Measurements from ENCODE around the gene GSTT2B.
"Not testable (repeated sequence)": the region's sequence is repeated elsewhere in the genome, so short reads cannot be mapped to it uniquely, and the experiment has no call there.

Gene GSTT2B

DNA sequence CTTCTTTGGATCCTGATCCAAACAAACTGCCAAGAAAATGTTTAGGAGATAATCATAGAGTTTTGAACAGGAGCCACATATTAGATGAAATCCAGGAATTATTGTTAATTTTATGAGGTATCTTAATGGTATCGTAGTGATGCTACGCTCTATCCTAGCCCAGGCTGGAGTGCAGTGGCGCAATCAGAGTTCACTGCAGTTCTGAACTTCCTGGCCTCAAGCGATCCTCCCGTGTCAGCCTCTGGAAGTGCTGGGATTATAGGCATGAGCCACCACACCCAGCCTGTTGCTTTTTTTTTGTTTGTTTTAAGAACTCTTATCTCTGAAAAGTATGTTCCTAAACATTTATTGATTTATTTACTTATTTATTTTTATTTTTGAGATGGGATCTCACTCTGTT lies 41.9 kb upstream of the GSTT2B start:
- Histone ChIP-seq H3K27me3 (replicated peaks) (no peaks in the 10 kb centered on the region), H3K36me3 (replicated peaks) (no peaks in the 10 kb centered on the region), H3K4me3 (ENCODE audit: low read depth, low read length) (no peak overlapping the region), H3K27ac (no peak overlapping the region)
- DNase-seq, result no peak
- in situ Hi-C loops (cut with HindIII; ENCODE audit: low pct_ligation_motif_present, low sequenced_read_pairs), result no loop called here
- TF ChIP-seq, protein P1, sequence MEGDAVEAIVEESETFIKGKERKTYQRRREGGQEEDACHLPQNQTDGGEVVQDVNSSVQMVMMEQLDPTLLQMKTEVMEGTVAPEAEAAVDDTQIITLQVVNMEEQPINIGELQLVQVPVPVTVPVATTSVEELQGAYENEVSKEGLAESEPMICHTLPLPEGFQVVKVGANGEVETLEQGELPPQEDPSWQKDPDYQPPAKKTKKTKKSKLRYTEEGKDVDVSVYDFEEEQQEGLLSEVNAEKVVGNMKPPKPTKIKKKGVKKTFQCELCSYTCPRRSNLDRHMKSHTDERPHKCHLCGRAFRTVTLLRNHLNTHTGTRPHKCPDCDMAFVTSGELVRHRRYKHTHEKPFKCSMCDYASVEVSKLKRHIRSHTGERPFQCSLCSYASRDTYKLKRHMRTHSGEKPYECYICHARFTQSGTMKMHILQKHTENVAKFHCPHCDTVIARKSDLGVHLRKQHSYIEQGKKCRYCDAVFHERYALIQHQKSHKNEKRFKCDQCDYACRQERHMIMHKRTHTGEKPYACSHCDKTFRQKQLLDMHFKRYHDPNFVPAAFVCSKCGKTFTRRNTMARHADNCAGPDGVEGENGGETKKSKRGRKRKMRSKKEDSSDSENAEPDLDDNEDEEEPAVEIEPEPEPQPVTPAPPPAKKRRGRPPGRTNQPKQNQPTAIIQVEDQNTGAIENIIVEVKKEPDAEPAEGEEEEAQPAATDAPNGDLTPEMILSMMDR (IDR thresholded peaks at IDR 0.05; ENCODE audit: low read depth, low read length, missing control alignments), result no peak

DNA sequence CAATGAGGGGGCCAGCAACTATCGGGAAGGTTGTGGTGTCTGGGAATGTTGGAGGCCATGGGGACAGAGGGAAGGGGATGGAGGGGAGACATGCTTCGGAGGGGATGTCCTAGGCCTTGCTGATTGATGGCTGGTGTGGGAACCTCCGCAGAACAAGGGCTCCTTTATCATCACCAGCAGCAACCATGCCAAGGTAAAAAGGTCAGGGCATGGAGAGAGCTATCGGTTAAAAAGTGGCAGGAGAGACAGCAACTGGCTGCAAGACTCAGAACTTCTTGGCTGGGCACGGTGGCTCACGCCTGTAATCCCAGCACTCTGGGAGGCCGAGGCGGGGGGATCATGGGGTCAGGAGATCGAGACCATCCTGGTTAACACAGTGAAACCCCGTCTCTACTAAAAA lies 41.3 kb upstream of the GSTT2B start:
- no peak for DNase-seq
- in situ Hi-C loops (cut with HindIII; ENCODE audit: low pct_ligation_motif_present, low sequenced_read_pairs), result no loop called here
- Histone ChIP-seq H3K27ac (no peak overlapping the region), H3K27me3 (replicated peaks) (no peaks in the 10 kb centered on the region), H3K36me3 (replicated peaks) (no peaks in the 10 kb centered on the region), H3K4me3 (ENCODE audit: low read depth, low read length) (no peak overlapping the region)
- TF ChIP-seq, protein P1 (IDR thresholded peaks at IDR 0.05; ENCODE audit: low read depth, low read length, missing control alignments), result no peak

- H3K4me3 ChIP-seq (ENCODE audit: low read depth, low read length), result no peak overlapping the region
- TF ChIP-seq, protein P1 (IDR thresholded peaks at IDR 0.05; ENCODE audit: low read depth, low read length, missing control alignments), result no peak
- no peak overlapping the region for H3K27ac ChIP-seq
- H3K36me3 ChIP-seq (replicated peaks), result no peaks in the 10 kb centered on the region
- in situ Hi-C loops (cut with HindIII; ENCODE audit: low pct_ligation_motif_present, low sequenced_read_pairs), result no loop called here
- DNase-seq, result no peak
- no peaks in the 10 kb centered on the region for H3K27me3 ChIP-seq (replicated peaks)
Measured at GRCh38 chr22:24001314-24001713, 40.3 kb upstream of the GSTT2B start.

DNA sequence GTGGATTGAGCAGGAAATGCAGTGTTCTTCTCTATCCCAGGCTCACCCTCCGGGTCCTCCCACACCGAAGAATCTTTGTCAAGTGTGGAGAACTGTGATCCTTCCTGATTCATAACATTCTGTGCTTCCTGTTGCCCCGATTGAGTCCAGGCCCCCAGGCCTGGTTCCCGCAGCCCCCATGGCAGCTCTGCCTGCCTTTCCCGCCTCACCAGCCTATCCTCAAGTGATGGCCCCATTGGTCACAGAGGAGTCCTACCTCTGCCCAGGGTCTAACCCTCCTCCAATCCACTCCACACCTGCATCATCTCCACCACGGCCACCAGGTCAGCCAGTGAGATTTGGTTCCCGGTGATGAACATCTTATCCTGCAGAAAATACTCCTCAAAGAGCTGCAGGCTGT lies 38.8 kb upstream of the GSTT2B start:
- H3K27ac ChIP-seq; H3K36me3 ChIP-seq (replicated peaks); in situ Hi-C loops (cut with HindIII; ENCODE audit: low pct_ligation_motif_present, low sequenced_read_pairs); H3K27me3 ChIP-seq (replicated peaks); DNase-seq; H3K4me3 ChIP-seq (ENCODE audit: low read depth, low read length): not testable (repeated sequence)

- Histone ChIP-seq H3K27me3 (replicated peaks) (no peaks in the 10 kb centered on the region), H3K36me3 (replicated peaks) (no peaks in the 10 kb centered on the region), H3K27ac (no peak overlapping the region), H3K4me3 (ENCODE audit: low read depth, low read length) (no peak overlapping the region)
- no peak for DNase-seq
- in situ Hi-C loops (cut with HindIII; ENCODE audit: low pct_ligation_motif_present, low sequenced_read_pairs), result no loop called here
- TF ChIP-seq, protein P1 (IDR thresholded peaks at IDR 0.05; ENCODE audit: low read depth, low read length, missing control alignments), result no peak
Measured at GRCh38 chr22:23997092-23997491, 36.1 kb upstream of the GSTT2B start.

- in situ Hi-C loops (cut with HindIII; ENCODE audit: low pct_ligation_motif_present, low sequenced_read_pairs); H3K36me3 ChIP-seq (replicated peaks); H3K27me3 ChIP-seq (replicated peaks); H3K27ac ChIP-seq; DNase-seq; H3K4me3 ChIP-seq (ENCODE audit: low read depth, low read length): not testable (repeated sequence)
Measured at GRCh38 chr22:23993581-23994177, 32.7 kb upstream of the GSTT2B start.

- in situ Hi-C loops (cut with HindIII; ENCODE audit: low pct_ligation_motif_present, low sequenced_read_pairs); DNase-seq; H3K27ac ChIP-seq; H3K36me3 ChIP-seq (replicated peaks); H3K4me3 ChIP-seq (ENCODE audit: low read depth, low read length); H3K27me3 ChIP-seq (replicated peaks): not testable (repeated sequence)
Measured at GRCh38 chr22:23993080-23993479, 32.1 kb upstream of the GSTT2B start.

DNA sequence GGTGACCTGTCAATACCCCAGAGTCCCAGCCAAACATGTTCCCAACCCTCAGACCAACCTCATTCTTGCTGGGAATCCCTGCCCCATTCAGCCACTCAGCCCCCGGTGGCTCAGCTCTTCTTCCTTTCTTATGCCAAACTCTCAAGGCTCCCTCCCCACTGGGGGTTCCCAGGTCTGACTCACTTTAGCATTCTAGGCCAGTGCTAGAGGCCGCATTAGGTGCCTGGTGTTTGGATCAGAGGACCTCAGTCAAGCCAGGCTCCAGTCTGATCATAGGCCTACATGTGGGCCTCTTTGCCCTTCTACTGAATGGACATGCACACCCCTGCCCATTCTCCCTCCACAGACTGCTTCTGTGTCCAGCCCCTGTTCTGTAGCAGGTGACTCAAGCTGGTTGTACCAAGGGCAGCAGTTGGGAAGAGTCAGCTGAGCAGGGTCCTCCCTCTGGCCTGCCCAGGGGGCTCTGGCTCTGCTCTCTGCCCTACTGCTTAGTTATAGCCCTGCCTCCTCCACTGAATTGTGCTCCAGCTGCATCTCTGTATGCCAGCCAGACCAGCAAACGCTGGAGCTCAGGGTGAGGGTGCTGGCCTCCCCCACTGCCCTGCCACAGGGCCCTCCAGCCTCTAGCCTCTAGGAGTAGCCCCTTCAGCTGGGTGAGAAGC lies 28.7 kb upstream of the GSTT2B start:
- H3K36me3 ChIP-seq (replicated peaks); H3K27ac ChIP-seq; in situ Hi-C loops (cut with HindIII; ENCODE audit: low pct_ligation_motif_present, low sequenced_read_pairs); H3K4me3 ChIP-seq (ENCODE audit: low read depth, low read length); H3K27me3 ChIP-seq (replicated peaks); DNase-seq: not testable (repeated sequence)

GRCh38 chr22:23986538-23987178 lies 25.7 kb upstream of the GSTT2B start:
- H3K4me3 ChIP-seq (ENCODE audit: low read depth, low read length); H3K27ac ChIP-seq; H3K27me3 ChIP-seq (replicated peaks); DNase-seq; in situ Hi-C loops (cut with HindIII; ENCODE audit: low pct_ligation_motif_present, low sequenced_read_pairs); H3K36me3 ChIP-seq (replicated peaks): not testable (repeated sequence)

DNA sequence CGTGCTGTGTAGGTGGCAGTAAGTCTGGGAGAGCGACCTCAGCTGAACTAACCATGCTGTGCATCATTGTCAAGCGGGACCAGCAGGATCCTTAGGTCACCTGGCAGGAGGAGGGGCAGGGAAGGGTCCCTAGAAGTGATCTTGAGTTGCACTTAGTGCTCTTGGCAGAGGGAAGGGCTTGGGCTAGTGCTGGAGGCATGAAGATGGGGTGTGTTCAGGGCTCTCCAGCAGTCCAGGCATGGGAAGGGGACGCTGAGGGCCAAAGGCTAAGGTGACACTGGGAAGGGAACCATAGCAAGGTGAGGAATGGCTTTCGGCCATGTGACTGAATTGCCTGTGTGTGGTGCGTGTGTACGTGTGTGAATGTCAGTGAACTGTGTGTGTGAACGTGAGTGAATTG lies 25.1 kb upstream of the GSTT2B start:
- H3K27ac ChIP-seq; in situ Hi-C loops (cut with HindIII; ENCODE audit: low pct_ligation_motif_present, low sequenced_read_pairs); H3K4me3 ChIP-seq (ENCODE audit: low read depth, low read length); DNase-seq; H3K36me3 ChIP-seq (replicated peaks); H3K27me3 ChIP-seq (replicated peaks): not testable (repeated sequence)
